GM18870 (cell line): ENCODE measurements around the gene CALM1.
A peak's percentile ranks its signal among the peaks of the same experiment; 100 is the strongest.

Experiments used
- ATAC-seq: cut with Tn5 transposase; IDR thresholded peaks from one replicate; pipeline ENCODE4 v1.9.1; 2021; ENCODE audit warnings: moderate library complexity; ENCODE audit not compliant: unreplicated experiment

The CALM1 gene

GRCh38 chr14:90396341-90397339 lies at the start of gene CALM1:
CALM1 (plus strand) TSS chr14:90397029; CDS start chr14:90397231, 202 bp downstream.
- peak; percentile 51 for ATAC-seq

GRCh38 chr14:90348270-90348669 lies 48.6 kb upstream of the CALM1 start:
- no peak for ATAC-seq

GRCh38 chr14:90349739-90350138 lies 47.1 kb upstream of the CALM1 start:
- no peak for ATAC-seq

GRCh38 chr14:90354551-90355298 lies 42.1 kb upstream of the CALM1 start:
- ATAC-seq, result no peak

- no peak for ATAC-seq
Measured at GRCh38 chr14:90355540-90356518, 41.0 kb upstream of the CALM1 start.

GRCh38 chr14:90356925-90357324 lies 39.9 kb upstream of the CALM1 start:
- no peak for ATAC-seq

GRCh38 chr14:90358359-90358758 lies 38.5 kb upstream of the CALM1 start:
- no peak for ATAC-seq

- ATAC-seq, result no peak
Measured at GRCh38 chr14:90361865-90362557, 34.8 kb upstream of the CALM1 start.

GRCh38 chr14:90362558-90362896 lies 34.3 kb upstream of the CALM1 start:
- no peak for ATAC-seq

- no peak for ATAC-seq
Measured at GRCh38 chr14:90368946-90369721, 27.7 kb upstream of the CALM1 start.

- ATAC-seq, result no peak
Measured at GRCh38 chr14:90373887-90374286, 22.9 kb upstream of the CALM1 start.

GRCh38 chr14:90374813-90375212 lies 22.0 kb upstream of the CALM1 start:
- no peak for ATAC-seq

- no peak for ATAC-seq
Measured at GRCh38 chr14:90375934-90376333, 20.9 kb upstream of the CALM1 start.

GRCh38 chr14:90378249-90378648 lies 18.6 kb upstream of the CALM1 start:
- ATAC-seq, result no peak

- ATAC-seq, result no peak
Measured at GRCh38 chr14:90379106-90379505, 17.7 kb upstream of the CALM1 start.

GRCh38 chr14:90381011-90381786 lies 15.6 kb upstream of the CALM1 start:
- ATAC-seq, result no peak

- no peak for ATAC-seq
Measured at GRCh38 chr14:90381999-90382451, 14.8 kb upstream of the CALM1 start.

GRCh38 chr14:90382491-90383125 lies 14.2 kb upstream of the CALM1 start:
- ATAC-seq, result peak; percentile 8
